Uterus (tissue), 2 donors: ENCODE data around the gene PTDSS2.

Source experiments
- POLR2A ChIP-seq, 2 donors: fragments of 450-650 bp; IDR thresholded peaks; one replicate each; pipeline ENCODE4 v1.6.1; 2016; ENCODE audit warnings: antibody characterized with exemption in 2 of 2, mild to moderate bottlenecking in 1 of 2, moderate library complexity in 1 of 2
- TF ChIP-seq, protein P1 (sequence below), 4 experiments: fragments of 200-600 bp in 2 of 4; fragments of 450-650 bp in 2 of 4; sonication (generic) in 2 of 4; IDR thresholded peaks; one replicate each; pipeline ENCODE4 v1.5.1; 2016 to 2019; ENCODE audit warnings: antibody characterized with exemption in 4 of 4, mild to moderate bottlenecking in 2 of 4, moderate library complexity in 1 of 4

DNA sequence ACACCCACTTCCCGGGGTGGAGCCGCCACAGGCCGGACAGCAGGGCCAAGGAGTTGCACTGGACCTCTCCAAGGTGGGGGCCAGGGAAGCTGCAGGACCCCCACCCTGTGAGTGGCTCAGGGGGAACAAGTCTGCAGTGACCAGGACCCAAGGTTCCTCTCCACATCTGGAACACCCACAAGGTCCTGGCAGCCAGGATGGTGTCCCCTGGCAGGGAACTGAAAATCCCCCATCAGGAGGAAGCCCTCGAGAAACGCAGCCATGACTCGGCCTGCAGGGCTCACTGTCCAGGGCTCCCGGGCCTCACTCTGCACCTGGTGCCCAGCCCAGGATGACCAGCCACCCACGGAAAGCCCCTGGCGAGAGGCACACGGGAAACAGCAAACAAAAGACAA is 45.5 kb downstream of the PTDSS2 start:
- TF ChIP-seq, protein P1, sequence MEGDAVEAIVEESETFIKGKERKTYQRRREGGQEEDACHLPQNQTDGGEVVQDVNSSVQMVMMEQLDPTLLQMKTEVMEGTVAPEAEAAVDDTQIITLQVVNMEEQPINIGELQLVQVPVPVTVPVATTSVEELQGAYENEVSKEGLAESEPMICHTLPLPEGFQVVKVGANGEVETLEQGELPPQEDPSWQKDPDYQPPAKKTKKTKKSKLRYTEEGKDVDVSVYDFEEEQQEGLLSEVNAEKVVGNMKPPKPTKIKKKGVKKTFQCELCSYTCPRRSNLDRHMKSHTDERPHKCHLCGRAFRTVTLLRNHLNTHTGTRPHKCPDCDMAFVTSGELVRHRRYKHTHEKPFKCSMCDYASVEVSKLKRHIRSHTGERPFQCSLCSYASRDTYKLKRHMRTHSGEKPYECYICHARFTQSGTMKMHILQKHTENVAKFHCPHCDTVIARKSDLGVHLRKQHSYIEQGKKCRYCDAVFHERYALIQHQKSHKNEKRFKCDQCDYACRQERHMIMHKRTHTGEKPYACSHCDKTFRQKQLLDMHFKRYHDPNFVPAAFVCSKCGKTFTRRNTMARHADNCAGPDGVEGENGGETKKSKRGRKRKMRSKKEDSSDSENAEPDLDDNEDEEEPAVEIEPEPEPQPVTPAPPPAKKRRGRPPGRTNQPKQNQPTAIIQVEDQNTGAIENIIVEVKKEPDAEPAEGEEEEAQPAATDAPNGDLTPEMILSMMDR (IDR thresholded peaks at IDR 0.05) = no peak
- no peak for TF ChIP-seq POLR2A (IDR thresholded peaks at IDR 0.05)
